ENCODE measurements around the gene UGT8.

DNA sequence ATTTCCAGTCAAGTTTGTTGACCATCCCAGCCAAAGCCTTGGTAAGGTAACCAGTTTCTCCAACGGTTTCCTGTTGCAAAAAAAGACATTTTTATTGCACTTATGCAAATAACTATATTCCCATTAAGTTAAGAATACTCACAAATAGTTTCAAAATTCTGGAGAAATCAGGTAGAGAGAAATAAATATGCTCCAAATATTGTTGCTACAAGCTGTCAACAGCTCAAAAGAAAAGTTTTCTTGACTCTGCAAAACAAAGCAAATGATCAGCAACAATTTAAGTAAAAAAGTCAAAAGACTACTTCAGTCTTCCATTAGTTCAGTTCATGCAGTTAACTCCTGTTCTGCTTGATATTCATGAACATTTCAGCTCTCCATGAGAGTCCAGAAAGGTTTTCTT is 49.0 kb upstream of the UGT8 start:
- TF ChIP-seq CTCF (IDR thresholded peaks at IDR 0.05; ENCODE audit: insufficient read depth, low read length, poor library complexity, severe bottlenecking): no peak
- TF ChIP-seq EZH2phosphoT487 (conservative IDR thresholded peaks at IDR 0.05; ENCODE audit: low read length): no peak
